Activated CD8-positive, alpha-beta memory T cell treated with anti-CD3 and anti-CD28 coated beads for 1 hour (primary cell): Measurements from ENCODE around the gene SENP8.
"Not testable (repeated sequence)": the region's sequence is repeated elsewhere in the genome, so short reads cannot be mapped to it uniquely, and the experiment has no call there.

Experiments used
- DNase-seq, 2 donors: peaks; one replicate each; pipeline ENCODE4 v3.0.0-alpha.2; 2020; ENCODE audit warnings: low read depth in 1 of 2; ENCODE audit errors: extremely low read depth in 1 of 2

SENP8 gene

DNA sequence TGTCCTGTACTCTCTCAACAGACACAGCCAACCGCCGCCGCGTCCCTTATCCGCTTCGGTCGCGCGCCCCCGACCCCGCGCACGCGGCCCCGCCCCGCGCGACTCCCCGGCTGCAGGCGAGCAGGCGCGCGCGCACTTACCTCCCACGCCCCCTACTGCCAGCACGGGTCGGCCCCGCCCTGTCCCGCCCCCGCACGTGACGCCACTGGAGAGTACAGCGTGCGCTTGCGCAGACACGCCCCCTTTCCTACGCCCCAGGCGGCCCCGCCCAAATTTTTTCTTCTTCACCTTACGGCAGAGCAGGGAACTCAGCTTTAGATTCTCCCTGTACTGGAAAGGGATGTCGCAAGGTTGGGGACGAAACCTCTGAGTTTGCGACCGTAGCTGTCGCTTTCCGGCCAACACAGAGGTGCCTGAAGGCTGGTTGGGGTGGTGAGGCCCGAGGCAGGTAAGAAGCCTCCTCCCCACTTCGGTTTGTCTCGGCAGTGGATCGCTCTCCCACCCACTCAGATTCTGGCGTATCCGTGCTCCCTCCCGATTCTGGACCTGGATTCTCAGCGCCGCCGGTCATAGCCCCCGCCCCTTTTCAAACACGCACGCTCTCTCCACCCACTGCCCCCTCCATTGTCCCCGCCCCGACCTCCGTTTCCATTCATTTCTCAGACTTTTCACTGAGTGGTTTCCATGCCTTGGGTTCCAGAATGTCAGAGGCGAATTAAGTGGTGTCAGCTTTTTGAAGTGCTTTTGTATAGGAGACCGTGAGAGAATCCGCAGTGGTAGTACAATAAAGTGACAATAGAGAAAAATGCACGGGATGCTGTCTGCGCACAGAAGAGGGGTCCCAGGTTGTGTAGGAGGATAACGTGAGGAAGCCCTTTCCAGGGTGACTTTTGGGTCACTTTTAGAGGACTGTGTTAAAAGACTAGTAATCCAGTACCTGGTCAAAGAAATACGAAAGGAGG, at the start of gene SENP8, which contains the start of gene MYO9A:
TSS of gene SENP8 (plus strand) at position 387 of the 962 bp plus-strand sequence. CDS start 21,221 bp downstream, outside the sequence.
TSS of gene MYO9A (minus strand) at position 134 of the 962 bp plus-strand sequence. CDS start 71,587 bp downstream, outside the sequence.
- peak; percentile 96 to 99 for DNase-seq

DNA sequence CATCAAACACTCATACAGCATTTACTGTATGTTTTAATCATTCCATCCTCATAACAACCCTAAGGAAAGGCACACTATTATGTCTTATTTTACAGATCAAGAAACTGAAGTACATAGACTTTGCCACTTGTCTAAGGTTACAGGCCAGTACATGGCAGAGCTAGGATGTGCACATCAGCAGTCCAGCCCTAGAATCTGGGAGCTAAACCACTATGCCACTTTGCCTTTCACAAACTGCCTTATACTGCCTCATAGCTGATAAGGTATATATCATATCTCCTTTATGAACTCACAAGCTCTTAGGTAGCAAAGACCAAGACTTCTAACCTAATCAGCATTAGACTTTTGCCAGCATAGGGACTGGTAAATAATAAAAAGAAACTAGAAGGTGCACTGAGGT, 49.3 kb upstream of the SENP8 start:
- DNase-seq = no peak

DNA sequence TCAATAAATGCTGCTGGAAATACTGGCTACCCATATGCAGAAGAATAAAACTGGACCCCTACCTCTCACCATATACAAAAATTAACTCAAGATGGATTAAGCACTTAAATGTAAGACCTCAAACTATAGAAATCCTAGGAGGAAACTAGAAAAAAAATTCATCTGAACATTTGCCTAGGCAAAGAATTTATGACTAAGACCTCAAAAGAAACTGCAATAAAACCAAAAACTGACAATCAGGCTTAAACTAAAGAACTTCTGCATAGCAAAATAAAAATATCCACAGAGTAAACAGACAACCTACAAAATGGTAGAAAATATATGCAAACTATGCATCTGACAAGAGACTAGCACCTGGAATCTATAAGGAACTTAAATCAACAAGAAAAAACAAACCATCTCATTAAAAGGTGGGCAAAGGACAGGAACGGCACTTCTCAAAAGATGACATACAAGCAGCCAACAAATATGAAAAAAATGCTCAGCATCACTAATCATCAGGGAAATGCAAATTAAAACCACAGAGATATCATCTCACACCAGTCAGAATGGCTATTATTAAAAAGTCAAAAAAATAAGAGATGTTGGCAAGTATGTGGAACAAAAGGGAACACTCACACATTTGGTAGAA, 47.3 kb upstream of the SENP8 start:
- no peak for DNase-seq

DNA sequence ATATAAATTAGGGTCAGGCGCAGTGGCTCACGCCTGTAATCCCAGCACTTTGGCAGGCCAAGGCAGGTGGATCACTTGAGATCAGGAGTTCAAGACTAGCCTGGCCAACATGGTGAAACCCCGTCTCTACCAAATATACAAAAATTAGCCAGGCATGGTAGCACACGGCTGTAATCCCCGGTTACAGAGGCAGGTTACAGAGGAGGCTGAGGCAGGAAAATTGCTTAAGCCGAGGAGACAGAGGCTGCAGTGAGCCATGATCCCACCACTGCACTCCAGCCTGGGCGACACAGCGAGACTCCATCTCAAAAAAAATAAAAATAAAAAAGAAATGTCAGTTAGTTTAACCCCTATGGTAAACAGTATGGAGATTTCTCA, 46.8 kb upstream of the SENP8 start:
- DNase-seq = not testable (repeated sequence)

DNA sequence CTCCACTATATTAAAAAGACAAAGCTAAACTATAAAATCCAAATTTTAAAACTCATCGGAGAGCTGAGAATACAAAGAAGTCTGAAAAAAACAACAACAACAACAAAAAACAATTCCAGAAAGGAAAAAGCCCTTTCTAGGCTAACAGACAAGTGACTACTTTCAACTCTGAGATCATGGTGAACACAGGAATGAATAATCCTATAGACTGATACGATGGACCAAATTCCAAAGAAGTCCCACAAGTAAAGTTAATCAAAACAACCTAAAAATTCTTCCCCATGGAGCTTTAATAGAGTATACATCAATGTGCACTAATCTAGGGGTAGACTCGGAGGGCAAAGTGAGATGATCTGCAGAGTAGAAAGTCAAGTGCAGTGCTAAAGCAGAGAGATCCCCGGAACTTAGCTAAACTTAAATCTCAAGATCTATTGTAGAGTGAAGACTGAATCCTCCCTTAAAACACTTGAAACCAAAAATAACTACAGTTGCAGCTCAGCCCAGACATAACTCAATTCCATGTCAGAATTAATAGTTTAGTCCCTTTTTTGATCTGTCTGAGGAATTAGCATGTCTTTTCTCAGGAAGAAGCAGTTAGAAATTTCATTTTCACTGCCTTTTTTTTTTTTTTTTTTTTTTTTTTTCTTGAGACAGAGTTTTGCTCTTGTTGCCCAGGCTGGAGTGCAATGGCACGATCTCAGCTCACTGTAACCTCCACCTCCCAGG, 43.7 kb upstream of the SENP8 start:
- no peak for DNase-seq

DNA sequence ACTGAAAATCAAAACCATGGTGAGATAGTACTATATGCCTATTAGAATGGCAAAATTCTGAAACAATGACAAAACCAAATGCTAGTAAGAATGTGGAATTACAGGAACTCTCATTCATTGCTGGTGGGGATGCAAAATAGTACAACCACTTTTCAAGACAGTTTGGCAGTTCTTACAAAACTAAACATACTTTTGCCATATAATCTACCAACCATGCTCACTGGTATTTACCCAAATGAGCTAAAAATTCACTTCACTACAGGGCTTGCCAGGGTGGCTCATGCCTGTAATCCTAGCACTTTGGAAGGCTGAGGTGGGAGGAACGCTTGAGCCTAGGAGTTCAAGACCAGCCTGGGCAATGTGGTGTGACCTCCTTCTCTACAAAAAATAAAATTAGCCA, 40.3 kb upstream of the SENP8 start:
- DNase-seq = no peak

DNA sequence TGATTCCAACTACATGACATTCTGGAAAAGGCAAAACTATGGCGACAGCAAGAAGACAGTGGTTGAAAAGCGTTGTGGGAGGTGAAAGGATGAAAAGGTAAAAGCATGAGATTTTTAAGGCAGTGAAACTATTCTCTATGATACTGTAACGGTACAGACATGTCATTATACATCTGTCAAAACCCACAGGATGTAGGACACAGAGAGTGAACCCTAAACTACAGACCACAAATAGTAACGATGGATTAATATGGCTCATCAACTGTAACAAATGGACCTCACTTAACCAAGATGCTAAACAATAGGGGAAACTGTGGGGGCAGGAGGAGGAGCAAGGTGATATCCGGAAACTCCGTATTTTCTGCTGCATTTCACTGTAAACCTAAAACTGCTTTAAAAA, 39.3 kb upstream of the SENP8 start:
- DNase-seq = no peak

DNA sequence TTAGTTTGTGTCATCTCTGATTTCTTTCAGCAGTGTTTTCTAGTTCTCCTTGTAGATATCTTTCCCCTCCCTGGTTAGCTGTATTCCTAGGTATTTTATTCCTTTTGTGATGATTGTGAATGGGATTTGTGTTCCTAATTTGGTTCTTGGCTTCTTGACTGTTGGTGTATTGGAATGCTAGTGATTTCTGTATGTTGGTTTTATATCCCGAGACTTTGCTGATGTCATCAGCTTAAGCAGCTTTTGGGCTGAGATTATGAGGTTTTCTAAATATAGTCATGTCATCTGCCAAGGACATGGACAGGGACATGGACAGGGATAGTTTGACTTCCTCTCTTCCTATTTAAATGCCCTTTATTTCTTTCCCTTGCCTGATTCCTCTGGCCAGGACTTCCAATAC, 36.0 kb upstream of the SENP8 start:
- DNase-seq = no peak

DNA sequence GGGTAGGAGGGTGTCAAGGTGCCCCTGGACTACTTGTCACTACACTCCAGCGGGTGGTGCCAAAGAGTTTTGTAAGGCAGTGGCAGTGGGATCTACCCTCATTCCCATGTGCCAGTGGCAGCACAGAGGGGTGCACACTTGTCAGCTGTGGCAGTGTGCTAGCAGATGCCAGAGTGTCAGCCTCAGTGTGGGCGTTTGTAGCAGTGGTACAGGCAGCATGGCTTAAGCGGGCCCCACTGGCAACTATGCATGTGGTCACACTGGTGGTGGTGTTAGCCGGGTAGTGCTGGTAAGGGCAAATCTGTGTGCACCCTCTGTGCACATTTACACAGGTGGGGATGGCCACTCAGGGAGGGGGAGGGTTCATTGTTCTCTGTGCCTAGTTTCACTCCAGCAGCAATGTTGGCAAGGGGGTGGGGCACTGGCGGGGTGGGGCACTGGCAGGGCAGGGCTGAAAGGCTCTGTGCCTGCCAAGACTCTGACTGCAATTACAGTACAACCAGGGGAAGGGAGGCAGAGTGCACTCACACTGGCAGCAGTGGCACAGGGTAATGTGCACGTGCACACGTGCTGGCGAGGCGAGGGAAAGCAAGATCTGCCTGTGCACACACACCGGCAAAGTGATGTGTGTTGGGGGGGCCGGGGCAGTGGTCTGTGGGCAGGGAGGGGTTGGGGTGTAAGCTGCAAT, 32.0 kb upstream of the SENP8 start:
- no peak for DNase-seq

DNA sequence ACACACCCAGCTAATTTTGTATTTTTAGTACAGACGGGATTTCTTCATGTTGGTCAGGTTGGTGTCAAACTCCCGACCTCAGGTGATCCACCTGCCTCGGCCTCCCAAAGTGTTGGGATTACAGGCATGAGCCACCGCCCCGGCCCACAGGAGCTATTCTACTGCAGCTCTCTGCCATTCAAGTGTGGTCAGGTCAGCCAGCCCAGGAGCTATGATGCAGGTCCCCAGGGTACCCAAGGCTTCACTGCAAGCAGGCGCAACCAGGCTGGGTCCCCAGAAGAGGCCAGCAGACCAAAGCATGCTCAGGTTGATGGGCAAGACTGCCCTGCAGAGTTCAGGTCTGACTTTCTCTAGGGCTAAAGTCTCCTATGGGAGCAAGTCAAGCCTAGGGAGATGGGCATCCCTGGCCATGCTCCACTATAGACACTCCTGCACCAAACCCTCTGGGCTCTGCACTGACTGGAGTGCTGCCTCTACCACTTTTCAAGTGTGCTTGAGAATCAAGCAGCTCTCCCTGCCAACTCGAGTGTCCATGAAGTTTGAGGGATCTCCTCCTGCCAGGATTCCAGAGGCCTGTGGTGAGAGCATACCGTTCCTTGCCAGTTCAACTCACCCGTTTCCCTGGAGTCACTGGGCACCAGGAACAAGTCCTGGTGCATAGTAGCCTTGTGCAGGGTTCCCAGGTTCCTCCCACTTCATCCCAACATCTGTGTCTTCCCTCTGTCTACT, 31.1 kb upstream of the SENP8 start:
- no peak for DNase-seq

DNA sequence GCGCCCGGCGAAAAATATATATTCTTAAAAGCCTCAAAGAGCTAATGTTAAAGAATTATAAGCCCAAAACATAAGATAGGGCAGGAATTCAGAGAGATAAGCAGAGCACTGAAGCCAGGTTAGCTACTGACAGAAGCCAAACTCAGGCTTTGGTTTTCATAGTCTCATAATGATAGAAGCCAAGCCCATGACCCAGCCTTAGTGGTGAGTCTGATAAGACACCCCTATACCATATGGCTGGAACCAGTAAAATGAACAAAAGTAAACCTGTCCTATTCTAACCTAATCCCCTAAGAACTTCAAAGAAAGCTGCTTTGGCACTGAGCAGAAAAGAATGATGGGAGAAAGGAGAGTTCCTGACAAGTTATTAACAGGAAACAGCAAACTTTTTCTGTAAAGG, 26.2 kb upstream of the SENP8 start:
- no peak for DNase-seq

DNA sequence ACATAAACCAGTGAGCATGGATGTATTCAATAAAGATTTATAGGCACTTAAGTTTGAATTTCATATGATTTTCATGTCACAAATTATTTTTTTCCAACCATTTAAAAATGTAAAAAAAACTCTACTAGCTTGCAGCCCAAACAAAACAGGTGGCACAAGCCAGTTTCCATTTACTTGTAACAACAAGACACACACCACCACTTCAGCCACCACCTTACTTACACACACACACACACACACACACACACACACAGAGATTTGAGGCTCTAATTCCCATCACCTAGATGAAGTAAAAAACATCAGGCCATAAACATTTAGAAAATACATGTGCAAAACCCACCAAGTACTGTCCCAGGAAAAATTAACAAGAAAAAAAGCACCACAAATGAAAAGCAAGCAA, 25.5 kb upstream of the SENP8 start:
- no peak for DNase-seq

DNA sequence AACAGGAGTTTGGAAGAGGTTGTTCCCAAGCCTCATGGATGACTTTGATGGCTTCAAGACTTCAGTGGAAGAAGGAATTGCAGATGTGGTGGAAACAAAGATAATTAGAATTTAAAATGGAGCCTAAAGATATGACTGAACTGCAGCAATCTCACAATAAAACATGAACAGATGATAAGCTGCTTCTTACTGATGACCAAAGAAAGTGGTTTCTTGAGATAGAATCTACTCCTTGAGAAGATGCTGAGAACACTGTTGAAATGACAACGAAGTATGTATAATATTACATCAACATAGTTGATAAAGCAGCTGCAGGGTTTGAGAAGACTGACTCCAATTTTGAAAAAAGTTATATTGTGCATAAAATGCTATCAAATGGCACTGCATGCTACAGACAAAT, 21.4 kb upstream of the SENP8 start:
- DNase-seq = no peak

DNA sequence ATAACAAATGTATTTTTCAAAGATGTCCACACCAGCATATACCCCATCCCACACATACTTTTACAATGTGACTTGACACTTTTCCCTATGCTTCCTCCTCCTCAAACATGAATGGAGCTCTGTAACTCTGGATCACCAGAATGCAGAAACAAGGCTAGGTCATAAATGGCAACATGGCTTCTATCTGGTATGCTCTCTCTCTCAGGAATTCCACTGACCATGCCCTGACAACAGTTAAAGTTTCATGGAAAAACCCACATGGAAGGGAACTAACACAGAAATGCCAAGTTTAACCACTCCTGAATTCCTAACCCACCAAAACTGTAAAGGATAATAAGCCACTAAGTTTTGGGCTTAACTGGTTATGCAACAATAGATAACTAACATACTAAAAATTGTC, 20.2 kb upstream of the SENP8 start:
- no peak for DNase-seq

DNA sequence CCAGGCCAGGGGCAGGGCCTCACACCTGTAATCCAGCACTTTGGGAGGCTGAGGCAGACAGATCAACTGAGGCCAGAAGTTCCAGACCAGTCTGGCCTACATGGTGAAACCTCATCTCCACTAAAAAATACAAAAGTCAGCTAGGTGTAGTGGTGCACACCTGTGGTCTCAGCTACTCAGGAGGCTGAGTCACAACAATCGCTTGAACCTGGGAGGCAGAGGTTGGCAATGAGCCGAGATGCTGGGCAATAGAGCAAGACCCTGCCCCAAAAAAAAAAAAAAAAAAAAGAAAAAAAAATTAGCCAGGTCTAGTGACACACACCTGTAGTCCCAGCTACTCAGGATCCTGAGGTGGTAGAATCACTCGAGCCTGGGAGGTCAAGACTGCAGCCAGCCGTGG, 19.0 kb upstream of the SENP8 start:
- no peak for DNase-seq

DNA sequence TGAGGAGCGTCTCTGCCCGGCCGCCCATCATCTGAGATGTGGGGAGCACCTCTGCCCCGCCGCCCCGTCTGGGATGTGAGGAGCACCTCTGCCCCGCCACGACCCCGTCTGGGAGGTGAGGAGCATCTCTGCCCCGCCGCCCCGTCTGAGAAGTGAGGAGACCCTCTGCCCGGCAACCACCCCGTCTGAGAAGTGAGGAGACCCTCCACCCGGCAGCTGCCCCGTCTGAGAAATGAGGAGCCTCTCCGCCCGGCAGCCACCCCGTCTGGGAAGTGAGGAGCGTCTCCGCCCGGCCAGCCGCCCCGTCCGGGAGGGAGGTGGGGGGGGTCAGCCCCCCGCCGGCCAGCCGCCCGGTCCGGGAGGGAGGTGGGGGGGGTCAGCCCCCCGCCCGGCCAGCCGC, 17.7 kb upstream of the SENP8 start:
- not testable (repeated sequence) for DNase-seq

DNA sequence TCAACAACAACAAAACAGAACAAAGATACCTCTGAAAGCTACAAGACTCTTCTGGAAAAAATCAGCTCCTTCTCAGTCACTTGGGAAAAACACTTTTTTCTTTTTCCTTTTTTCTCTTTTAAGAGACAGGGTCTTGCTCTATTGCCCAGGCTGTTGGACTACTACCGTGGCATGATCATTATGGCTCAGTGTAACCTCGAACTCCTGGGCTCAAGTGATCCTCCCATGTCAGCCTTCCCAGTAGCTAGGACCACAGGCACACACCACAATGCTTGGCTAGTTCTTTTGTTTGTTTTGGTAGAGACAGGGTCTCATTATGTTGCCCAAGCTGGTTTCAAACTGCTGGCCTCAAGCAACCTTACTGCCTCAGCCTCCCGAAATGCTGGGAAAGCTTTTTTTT, 13.1 kb upstream of the SENP8 start:
- DNase-seq = no peak

DNA sequence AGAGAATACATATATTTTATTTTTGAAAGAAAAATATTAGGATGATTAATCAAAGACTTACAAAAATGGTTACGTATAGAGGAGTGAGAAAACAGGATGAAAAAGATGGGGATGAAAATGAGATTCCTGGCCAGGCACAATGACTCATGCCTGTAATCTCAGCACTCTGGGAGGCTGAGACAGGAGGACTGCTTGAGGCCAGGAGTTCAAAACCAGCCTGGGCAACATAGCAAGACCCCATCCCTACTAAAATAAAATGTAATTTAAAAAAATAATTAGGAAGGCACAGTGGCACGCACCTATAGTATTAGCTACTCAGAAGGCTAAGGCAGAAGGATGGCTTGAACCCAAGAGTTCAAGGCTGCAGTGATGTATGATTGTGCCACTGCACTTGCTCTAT, 12.1 kb upstream of the SENP8 start:
- DNase-seq = no peak

DNA sequence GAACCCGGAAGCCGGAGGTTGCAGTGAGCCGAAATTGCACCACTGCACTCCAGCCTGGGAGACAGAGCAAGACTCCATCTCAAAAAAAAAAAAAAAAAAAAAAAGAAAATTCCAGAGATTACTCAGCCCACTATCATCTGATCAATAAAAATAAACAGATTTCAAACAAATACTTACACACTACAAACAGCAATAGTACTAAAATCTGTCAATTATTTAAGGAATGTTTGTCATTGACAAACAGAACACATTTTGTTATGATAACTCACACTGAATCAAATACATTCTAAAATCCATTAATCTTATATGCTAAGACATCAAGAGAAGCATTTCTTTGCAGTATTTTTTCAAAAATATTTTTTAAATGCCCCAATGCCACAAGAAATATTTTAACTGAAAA, 7.8 kb upstream of the SENP8 start:
- DNase-seq = no peak

DNA sequence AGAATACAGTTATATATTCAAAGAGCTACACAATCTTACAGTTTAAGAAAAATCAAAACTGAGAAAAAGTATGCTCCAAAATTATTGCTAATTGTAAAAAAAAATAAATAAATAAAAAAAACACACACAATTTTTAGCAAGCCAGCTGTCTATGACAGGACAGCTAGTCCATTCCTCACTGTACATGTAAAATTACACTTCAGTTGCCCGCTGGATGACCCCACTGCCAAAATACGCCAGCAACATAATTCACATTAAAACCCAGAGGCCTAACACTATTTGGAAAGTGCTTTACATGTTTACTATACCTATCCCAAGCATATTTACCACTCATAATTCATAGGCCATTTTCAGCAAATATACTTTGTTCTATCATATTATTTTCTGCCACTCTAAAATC, 6.1 kb upstream of the SENP8 start:
- no peak for DNase-seq
